IMR-90 (cell line): Measurements from ENCODE around the gene CD46. TPM values are rescaled to one million over a fixed set of nuclear protein-coding genes. Genes with fewer than 3 reads are reported as not detected.

Experiments used
- ATAC-seq: fragments of 200-7000 bp; cut with Tn5 transposase; 2 replicates; pipeline ENCODE4 v1.9.1; 2020; ENCODE audit warnings: low read depth, mild to moderate bottlenecking, moderate library complexity
- BruUV-seq: library from RNA; stranded (reverse); fragments of 400-500 nt; replicated peaks from 2 replicates; lab custom pipeline; 2021; lab: Mats Ljungman, UMichigan
- CTCF ChIA-PET: fragments of 300-600 bp; formaldehyde crosslinking; extraction: SDS; loops from one replicate; lab custom pipeline; 2021; ENCODE audit warnings: antibody characterized with exemption; lab: Yijun Ruan, JAX
- POLR2A ChIA-PET: fragments of 300-600 bp; sonication (Branson Sonifier 250); formaldehyde crosslinking; loops from one replicate; lab custom pipeline; 2022; ENCODE audit warnings: antibody characterized with exemption; ENCODE audit not compliant: unreplicated experiment; lab: Charles Lee
- DNase-seq: peaks from one replicate; pipeline ENCODE4 v3.0.0; 2013
- H2AFZ ChIP-seq: replicated peaks from 2 replicates; pipeline ENCODE3; 2013; ENCODE audit warnings: low read length, mild to moderate bottlenecking; ENCODE audit not compliant: poor library complexity
- H2AK5ac ChIP-seq: 2 replicates; pipeline ENCODE4 v1.6.1; 2013; ENCODE audit warnings: low read depth, low read length, inconsistent platforms
- H2AK9ac ChIP-seq: replicated peaks from 2 replicates; pipeline ENCODE3; 2013; ENCODE audit warnings: mild to moderate bottlenecking, low read depth, low read length, moderate library complexity; ENCODE audit not compliant: poor library complexity
- H2BK120ac ChIP-seq: 2 replicates; pipeline ENCODE4 v1.6.1; 2013; ENCODE audit warnings: low read depth, low read length, inconsistent platforms
- H2BK15ac ChIP-seq: 3 replicates; pipeline ENCODE4 v1.6.1; 2013; ENCODE audit warnings: low read depth, low read length, inconsistent platforms
- H2BK20ac ChIP-seq: 2 replicates; pipeline ENCODE4 v1.6.1; 2013; ENCODE audit warnings: low read depth, mild to moderate bottlenecking, inconsistent platforms, low read length, moderate library complexity
- H2BK5ac ChIP-seq: 2 replicates; pipeline ENCODE4 v1.6.1; 2013; ENCODE audit warnings: mild to moderate bottlenecking, low read depth, low read length, inconsistent platforms; ENCODE audit not compliant: poor library complexity, severe bottlenecking
- H3K14ac ChIP-seq: replicated peaks from 2 replicates; pipeline ENCODE4 v1.6.1; 2013; ENCODE audit warnings: low read depth, low read length, inconsistent platforms
- H3K18ac ChIP-seq: 2 replicates; pipeline ENCODE4 v1.6.1; 2013; ENCODE audit warnings: low read depth, low read length, control low read depth
- H3K23ac ChIP-seq: 2 replicates; pipeline ENCODE4 v1.6.1; 2013; ENCODE audit warnings: low read depth, low read length, inconsistent platforms
- H3K27ac ChIP-seq: 2 replicates; pipeline ENCODE4 v1.5.1; 2013; ENCODE audit warnings: mild to moderate bottlenecking, control low read depth, low read length; ENCODE audit not compliant: insufficient read depth
- H3K27me3 ChIP-seq: 2 replicates; pipeline ENCODE4 v1.6.1; 2013; ENCODE audit warnings: low read length; ENCODE audit not compliant: control insufficient read depth, insufficient read depth
- H3K36me3 ChIP-seq: 2 replicates; pipeline ENCODE4 v1.6.1; 2013; ENCODE audit warnings: low read length, mixed read lengths; ENCODE audit not compliant: control insufficient read depth, insufficient read depth
- H3K4ac ChIP-seq: 2 replicates; pipeline ENCODE4 v1.6.1; 2013; ENCODE audit warnings: low read depth, low read length, inconsistent platforms
- H3K4me1 ChIP-seq: 2 replicates; pipeline ENCODE4 v1.6.1; 2013; ENCODE audit warnings: low read length, mixed read lengths; ENCODE audit not compliant: control insufficient read depth, insufficient read depth
- H3K4me2 ChIP-seq: 2 replicates; pipeline ENCODE4 v1.6.1; 2013; ENCODE audit warnings: low read depth, mild to moderate bottlenecking, control low read depth, low read length, moderate library complexity
- H3K4me3 ChIP-seq: 2 replicates; pipeline ENCODE4 v1.5.1; 2013; ENCODE audit warnings: low read depth, mild to moderate bottlenecking, control low read depth, low read length, moderate library complexity; ENCODE audit not compliant: insufficient read depth
- H3K56ac ChIP-seq: 2 replicates; pipeline ENCODE4 v1.6.1; 2013; ENCODE audit warnings: low read length, inconsistent platforms; ENCODE audit not compliant: insufficient read depth; ENCODE audit errors: extremely low read depth
- H3K79me1 ChIP-seq, 2 experiments: 2 replicates each; pipeline ENCODE4 v1.6.1; 2013; ENCODE audit warnings: low read length in 2 of 2, inconsistent platforms in 1 of 2, low read depth in 1 of 2
- H3K9ac ChIP-seq: 2 replicates; pipeline ENCODE4 v1.6.1; 2013; ENCODE audit warnings: low read depth, low read length, control low read depth
- H3K9me1 ChIP-seq: 2 replicates; pipeline ENCODE4 v1.6.1; 2013; ENCODE audit warnings: low read length, inconsistent platforms; ENCODE audit not compliant: insufficient read depth
- H3K9me3 ChIP-seq: 2 replicates; pipeline ENCODE4 v1.6.1; 2013; ENCODE audit warnings: low read length; ENCODE audit not compliant: control insufficient read depth, insufficient read depth
- H4K20me1 ChIP-seq: 2 replicates; pipeline ENCODE4 v1.6.1; 2013; ENCODE audit warnings: low read length, inconsistent platforms; ENCODE audit not compliant: insufficient read depth
- H4K5ac ChIP-seq: 2 replicates; pipeline ENCODE4 v1.6.1; 2013; ENCODE audit warnings: mild to moderate bottlenecking, low read depth, low read length, control low read depth
- H4K8ac ChIP-seq, 2 experiments: 2 replicates each; pipeline ENCODE4 v1.6.1; 2013; ENCODE audit warnings: low read depth in 2 of 2, low read length in 2 of 2, control low read depth in 1 of 2, inconsistent platforms in 1 of 2
- H4K91ac ChIP-seq: 2 replicates; pipeline ENCODE4 v1.6.1; 2013; ENCODE audit warnings: low read depth, low read length, inconsistent platforms; ENCODE audit not compliant: insufficient read depth
- BHLHE40 ChIP-seq: fragments of 150-350 bp; IDR thresholded peaks from 2 replicates; pipeline ENCODE4 v1.6.1; 2016; ENCODE audit warnings: mild to moderate bottlenecking, low read depth, low read length
- CEBPB ChIP-seq: IDR thresholded peaks from 2 replicates; pipeline ENCODE4 v1.6.1; 2012; ENCODE audit warnings: low read depth, low read length, improper control_type of control experiment
- CHD1 ChIP-seq: IDR thresholded peaks from 2 replicates; pipeline ENCODE4 v1.6.1; 2012; ENCODE audit warnings: low read depth, low read length, improper control_type of control experiment
- CTCF ChIP-seq: conservative IDR thresholded peaks from 2 replicates; pipeline ENCODE4 v1.5.1; 2012; ENCODE audit warnings: mild to moderate bottlenecking, low read depth, low read length, improper control_type of control experiment
- FOS ChIP-seq: fragments of 150-350 bp; IDR thresholded peaks from 2 replicates; pipeline ENCODE4 v1.6.1; 2016; ENCODE audit warnings: low read depth, low read length
- NFE2L2 ChIP-seq: fragments of 150-350 bp; IDR thresholded peaks from 2 replicates; pipeline ENCODE4 v1.6.1; 2016; ENCODE audit warnings: low read depth, mild to moderate bottlenecking, low read length
- RAD21 ChIP-seq: IDR thresholded peaks from 2 replicates; pipeline ENCODE4 v1.6.1; 2012; ENCODE audit warnings: low read length, improper control_type of control experiment
- RCOR1 ChIP-seq: IDR thresholded peaks from 2 replicates; pipeline ENCODE4 v1.6.1; 2012; ENCODE audit warnings: mild to moderate bottlenecking, low read length, improper control_type of control experiment; ENCODE audit not compliant: insufficient replicate concordance
- RFX5 ChIP-seq: IDR thresholded peaks from 2 replicates; pipeline ENCODE4 v1.8.0; 2012; ENCODE audit warnings: low read depth, mild to moderate bottlenecking, low read length, moderate library complexity
- SMC3 ChIP-seq: fragments of 150-350 bp; IDR thresholded peaks from 2 replicates; pipeline ENCODE4 v1.6.1; 2016; ENCODE audit warnings: low read depth, mild to moderate bottlenecking, antibody characterized with exemption, low read length, moderate library complexity
- USF2 ChIP-seq: fragments of 150-350 bp; IDR thresholded peaks from 2 replicates; pipeline ENCODE4 v1.6.1; 2017; ENCODE audit warnings: mild to moderate bottlenecking, antibody characterized with exemption, low read length, low read depth
- WGBS, 2 experiments: methylation state at CpG; one replicate each; pipeline versions ENCODE4 v1.1.5 to v1.1.7; 2013; ENCODE audit warnings: missing lambda C conversion rate in 2 of 2; ENCODE audit not compliant: insufficient read length in 1 of 2; ENCODE audit errors: extremely low coverage in 2 of 2; 5-methylcytosine and 5-hydroxymethylcytosine counted together
- dilution Hi-C: fragments of 300-500 bp; cut with HindIII; formaldehyde crosslinking; loops from one replicate; pipeline ENCODE4 v1.14.3; 2018; ENCODE audit warnings: low sequenced_read_pairs; ENCODE audit not compliant: unreplicated experiment
- in situ Hi-C: fragments of 300-500 bp; cut with MboI; formaldehyde crosslinking; loops from 3 replicates; pipeline ENCODE4 v1.14.3; 2019; ENCODE audit warnings: low sequenced_read_pairs, inconsistent platforms, mixed read lengths
- intact Hi-C: fragments of 100-400 bp; cut with micrococcal nuclease; formaldehyde crosslinking; loops from 2 replicates; pipeline ENCODE4 v1.10.0; 2022
- polyA plus RNA-seq, 3 experiments: library from polyadenylated mRNA; depleted of rRNA; stranded (reverse); fragments of >200 nt; gene quantifications; 2 replicates each; pipeline ENCODE4 v1.2.3, GENCODE V29; 2012; ENCODE audit warnings: low replicate concordance in 1 of 3
- total RNA-seq: library from RNA; depleted of rRNA; stranded (reverse); fragments of >200 nt; gene quantifications from 2 replicates; pipeline ENCODE4 v1.2.3, GENCODE V29; 2012
- TF ChIP-seq, protein P1 (sequence below): fragments of 150-350 bp; IDR thresholded peaks from 2 replicates; pipeline ENCODE4 v1.6.1; 2016; ENCODE audit warnings: low read depth, mild to moderate bottlenecking, low read length, moderate library complexity, borderline replicate concordance

CD46 gene
- total and polyA plus RNA-seq, 2 of the 4 experiments (the other 2 are of a cell fraction), result 37.1 to 82.0 TPM

DNA sequence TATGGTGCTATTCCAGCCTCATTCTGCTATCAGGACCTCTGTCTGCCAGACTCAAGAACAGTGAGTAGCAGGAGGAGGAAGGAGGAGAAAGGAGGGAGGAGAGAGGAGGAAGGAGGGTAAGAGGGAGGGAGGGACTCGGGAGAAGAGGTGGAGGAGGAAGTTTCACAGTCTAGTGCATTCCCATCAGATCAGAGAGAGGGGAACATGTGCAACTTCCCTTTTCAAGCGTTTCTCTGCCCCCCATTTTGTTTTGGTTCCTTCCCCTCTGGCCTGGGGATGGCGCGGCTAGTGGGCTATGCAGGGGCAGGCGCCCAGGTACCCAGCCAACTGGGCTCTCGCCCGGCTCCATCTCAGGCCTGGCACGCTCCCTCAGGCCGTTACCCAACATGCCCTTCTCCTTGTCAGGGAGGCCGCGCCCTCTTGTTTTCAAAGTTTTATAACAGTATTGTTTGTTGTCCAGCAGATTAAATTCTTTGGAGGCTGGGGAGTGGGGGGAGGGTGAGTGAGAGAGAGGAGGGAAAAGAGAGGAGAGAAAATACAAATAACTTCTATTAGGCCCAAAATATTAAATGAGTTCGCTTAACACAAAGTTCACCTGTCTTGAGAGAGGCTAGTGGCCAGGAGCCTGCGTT is 56.0 kb downstream of the CD46 start:
- 94% methylated on average over 6 of the region's 13 CpGs; no CpG with 5 or more reads in 1 of the 2 experiments for WGBS, 2 experiments
- TF ChIP-seq, protein P1, sequence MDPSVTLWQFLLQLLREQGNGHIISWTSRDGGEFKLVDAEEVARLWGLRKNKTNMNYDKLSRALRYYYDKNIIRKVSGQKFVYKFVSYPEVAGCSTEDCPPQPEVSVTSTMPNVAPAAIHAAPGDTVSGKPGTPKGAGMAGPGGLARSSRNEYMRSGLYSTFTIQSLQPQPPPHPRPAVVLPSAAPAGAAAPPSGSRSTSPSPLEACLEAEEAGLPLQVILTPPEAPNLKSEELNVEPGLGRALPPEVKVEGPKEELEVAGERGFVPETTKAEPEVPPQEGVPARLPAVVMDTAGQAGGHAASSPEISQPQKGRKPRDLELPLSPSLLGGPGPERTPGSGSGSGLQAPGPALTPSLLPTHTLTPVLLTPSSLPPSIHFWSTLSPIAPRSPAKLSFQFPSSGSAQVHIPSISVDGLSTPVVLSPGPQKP, result no peak
- TF ChIP-seq BHLHE40 (no peak), CEBPB (no peak), CHD1 (no peak), RAD21 (no peak), RCOR1 (no peak), NFE2L2 (no peak), FOS (no peak), CTCF (no peak), SMC3 (no peak), RFX5 (no peak), USF2 (no peak)
- no peak for DNase-seq
- peak overlapping the region; percentile 69 for H2AK5ac ChIP-seq
- 0 out of 2 replicates have a peak overlapping the region, but pooled peaks have one; percentile 7 for H4K91ac ChIP-seq
- H3K4me1 ChIP-seq, result peaks cover 14% of the 10 kb centered on the region
- no peak overlapping the region for H2BK120ac ChIP-seq
- no peak overlapping the region for H3K18ac ChIP-seq
- no peak overlapping the region for H2BK20ac ChIP-seq
- H3K14ac ChIP-seq, result no peak overlapping the region
- H2AK9ac ChIP-seq, result no peak overlapping the region
- POLR2A ChIA-PET, result no interaction called here
- peaks cover 19% of the 10 kb centered on the region; the same call in 1 of the 2 replicates for H3K36me3 ChIP-seq
- H3K23ac ChIP-seq, result no peak overlapping the region
- no peak overlapping the region for H3K4me2 ChIP-seq
- CTCF ChIA-PET, result interaction anchor here (0.9 kb wide), 1 partner anchor 10 kb away, joined by 3 read pairs; no protein-coding TSS in a partner anchor
- no peak overlapping the region for H3K27ac ChIP-seq
- no peak overlapping the region for H3K4ac ChIP-seq
- H4K20me1 ChIP-seq, result no peaks in the 10 kb centered on the region
- no peak overlapping the region for H3K9ac ChIP-seq
- intact Hi-C loops (no loop called here), in situ Hi-C loops (no loop called here), dilution Hi-C loops (no loop called here)
- no TSS peak for BruUV-seq
- no peak overlapping the region for H3K56ac ChIP-seq
- 0 out of 4 replicates have a peak overlapping the region, but pooled peaks of 1 of the 2 experiments have one; percentile 8 for H4K8ac ChIP-seq
- no peak overlapping the region for H4K5ac ChIP-seq
- peak overlapping the region; percentile 42; the same call in 1 of the 3 replicates for H2BK15ac ChIP-seq
- peaks cover 29% of the 10 kb centered on the region; the same call in 1 of the 2 replicates for H3K9me1 ChIP-seq
- H3K79me1 ChIP-seq, result peaks cover 0 to 9% of the 10 kb centered on the region in 2 experiments; a peak in 1 of 4 replicates
- H3K4me3 ChIP-seq, result no peak overlapping the region
- no peak for ATAC-seq
- H3K9me3 ChIP-seq, result no peaks in the 10 kb centered on the region
- no peak overlapping the region for H2BK5ac ChIP-seq
- no peaks in the 10 kb centered on the region for H3K27me3 ChIP-seq
- H2AFZ ChIP-seq, result peak overlapping the region; percentile 18
